ENCODE data around the gene PPP3CA.

The PPP3CA gene

GRCh38 chr4:101081695-101082369 lies 265.5 kb downstream of the PPP3CA start:
- DNase-seq: no peak

- no peak for DNase-seq
Observed at GRCh38 chr4:101081166-101081565, 266.2 kb downstream of the PPP3CA start.

GRCh38 chr4:101078950-101079349 lies 268.4 kb downstream of the PPP3CA start:
- no peak for DNase-seq

GRCh38 chr4:101076032-101076431 lies 271.3 kb downstream of the PPP3CA start:
- no peak for DNase-seq

GRCh38 chr4:101075536-101075935 lies 271.8 kb downstream of the PPP3CA start:
- no peak for DNase-seq

GRCh38 chr4:101074326-101074725 lies 273.0 kb downstream of the PPP3CA start:
- no peak for DNase-seq

- no peak for DNase-seq
Observed at GRCh38 chr4:101071241-101071640, 276.1 kb downstream of the PPP3CA start.

- no peak for DNase-seq
Observed at GRCh38 chr4:101068115-101068514, 279.2 kb downstream of the PPP3CA start.

- no peak for DNase-seq
Observed at GRCh38 chr4:101067383-101067782, 279.9 kb downstream of the PPP3CA start.

GRCh38 chr4:101066626-101067170 lies 280.6 kb downstream of the PPP3CA start:
- DNase-seq: no peak

- no peak for DNase-seq
Observed at GRCh38 chr4:101065935-101066485, 281.3 kb downstream of the PPP3CA start.

- no peak for DNase-seq
Observed at GRCh38 chr4:101065346-101065745, 282.0 kb downstream of the PPP3CA start.

- no peak for DNase-seq
Observed at GRCh38 chr4:101064541-101065180, 282.7 kb downstream of the PPP3CA start.

- DNase-seq: no peak
Observed at GRCh38 chr4:101055392-101055791, 291.9 kb downstream of the PPP3CA start.

GRCh38 chr4:101050837-101051205 lies 296.5 kb downstream of the PPP3CA start:
- DNase-seq: no peak

- no peak for DNase-seq
Observed at GRCh38 chr4:101050088-101050836, 297.1 kb downstream of the PPP3CA start.

GRCh38 chr4:101049549-101050001 lies 297.8 kb downstream of the PPP3CA start:
- DNase-seq: no peak

GRCh38 chr4:101044766-101045165 lies 302.6 kb downstream of the PPP3CA start:
- no peak for DNase-seq

- no peak for DNase-seq
Observed at GRCh38 chr4:101042847-101043246, 304.5 kb downstream of the PPP3CA start.

GRCh38 chr4:101040776-101041175 lies 306.6 kb downstream of the PPP3CA start:
- DNase-seq: no peak

GRCh38 chr4:101039367-101039766 lies 308.0 kb downstream of the PPP3CA start:
- DNase-seq: peak; percentile 34

GRCh38 chr4:101037938-101038413 lies 309.4 kb downstream of the PPP3CA start:
- DNase-seq: peak; percentile 23

- no peak for DNase-seq
Observed at GRCh38 chr4:101037249-101037648, 310.1 kb downstream of the PPP3CA start.
